HEK293T (cell line): ENCODE results near the gene SHROOM4.

Experiments used
- CTCF ChIA-PET: fragments of 350-600 bp; formaldehyde crosslinking; extraction: SDS; loops from one replicate; lab custom pipeline; 2021; ENCODE audit warnings: antibody characterized with exemption, inconsistent platforms; lab: Yijun Ruan, JAX
- POLR2A ChIA-PET: fragments of 350-600 bp; formaldehyde crosslinking; extraction: SDS; loops from one replicate; lab custom pipeline; 2020; ENCODE audit warnings: antibody characterized with exemption, inconsistent platforms; lab: Yijun Ruan, JAX
- DNase-seq: peaks from one replicate; pipeline ENCODE4 v3.0.0; 2012; ENCODE audit warnings: mixed read lengths; ENCODE audit errors: extremely low spot score
- ARNT ChIP-seq: fragments of 450-650 bp; IDR thresholded peaks from 2 replicates; pipeline ENCODE4 v1.6.1; 2017; ENCODE audit warnings: mild to moderate bottlenecking
- BHLHE40 ChIP-seq: fragments of 450-650 bp; IDR thresholded peaks from 2 replicates; pipeline ENCODE4 v1.6.1; 2016; ENCODE audit warnings: mild to moderate bottlenecking, moderate library complexity, borderline replicate concordance
- CTBP1 ChIP-seq: fragments of 450-650 bp; IDR thresholded peaks from 2 replicates; pipeline ENCODE4 v1.6.1; 2016; ENCODE audit warnings: borderline replicate concordance
- ELF4 ChIP-seq: fragments of 450-650 bp; IDR thresholded peaks from 2 replicates; pipeline ENCODE4 v1.6.1; 2017; ENCODE audit warnings: antibody characterized with exemption
- FOXK2 ChIP-seq: fragments of 450-650 bp; IDR thresholded peaks from 2 replicates; pipeline ENCODE4 v1.6.1; 2016; ENCODE audit warnings: mild to moderate bottlenecking
- FOXM1 ChIP-seq: fragments of 450-650 bp; IDR thresholded peaks from 2 replicates; pipeline ENCODE4 v1.6.1; 2017; ENCODE audit warnings: mild to moderate bottlenecking, borderline replicate concordance
- L3MBTL2 ChIP-seq: fragments of 450-650 bp; conservative IDR thresholded peaks from 2 replicates; pipeline ENCODE4 v1.6.1; 2016; ENCODE audit warnings: mild to moderate bottlenecking
- LEF1 ChIP-seq: fragments of 450-650 bp; IDR thresholded peaks from 2 replicates; pipeline ENCODE4 v1.6.1; 2017; ENCODE audit warnings: mild to moderate bottlenecking, borderline replicate concordance
- NFRKB ChIP-seq: fragments of 450-650 bp; IDR thresholded peaks from 2 replicates; pipeline ENCODE4 v1.6.1; 2016; ENCODE audit warnings: mild to moderate bottlenecking, moderate library complexity
- SP1 ChIP-seq: fragments of 450-650 bp; IDR thresholded peaks from 2 replicates; pipeline ENCODE4 v1.6.1; 2017
- SUZ12 ChIP-seq: fragments of 450-650 bp; IDR thresholded peaks from 2 replicates; pipeline ENCODE4 v1.6.1; 2016; ENCODE audit warnings: mild to moderate bottlenecking
- TARDBP ChIP-seq: fragments of 450-650 bp; IDR thresholded peaks from 2 replicates; pipeline ENCODE4 v1.6.1; 2016
- ZNF384 ChIP-seq: fragments of 450-650 bp; IDR thresholded peaks from 2 replicates; pipeline ENCODE4 v1.6.1; 2016
- TF ChIP-seq, protein P1 (sequence below): fragments of 450-650 bp; IDR thresholded peaks from 2 replicates; pipeline ENCODE4 v1.6.1; 2016

SHROOM4 gene

DNA sequence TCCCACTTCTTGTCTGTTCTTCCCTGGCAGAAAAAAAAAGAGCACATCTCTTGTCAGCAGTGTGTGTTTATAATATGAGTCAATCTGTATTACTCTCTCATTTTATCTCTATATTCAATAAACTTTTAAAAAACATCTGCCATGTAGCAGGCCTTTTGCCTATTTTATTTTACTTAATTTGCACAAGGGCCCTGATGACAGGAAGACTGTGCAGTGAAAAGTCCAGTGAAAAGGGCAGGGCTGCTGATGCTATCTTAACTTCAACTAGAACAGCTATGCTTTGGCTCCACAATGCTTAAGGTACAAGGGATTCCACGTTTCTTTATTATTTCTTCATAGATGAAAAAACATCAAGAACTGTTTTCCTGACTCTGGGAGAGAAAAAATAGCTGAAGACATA is 246.4 kb downstream of the SHROOM4 start:
- ChIA-PET CTCF (no interaction called here), POLR2A (no interaction called here)
- DNase-seq = no peak
- TF ChIP-seq ELF4 (no peak), NFRKB (no peak), SP1 (no peak), L3MBTL2 (no peak), BHLHE40 (no peak), FOXM1 (no peak), LEF1 (no peak), ARNT (no peak), CTBP1 (no peak), FOXK2 (no peak), TARDBP (no peak), ZNF384 (no peak)
- TF ChIP-seq, protein P1, sequence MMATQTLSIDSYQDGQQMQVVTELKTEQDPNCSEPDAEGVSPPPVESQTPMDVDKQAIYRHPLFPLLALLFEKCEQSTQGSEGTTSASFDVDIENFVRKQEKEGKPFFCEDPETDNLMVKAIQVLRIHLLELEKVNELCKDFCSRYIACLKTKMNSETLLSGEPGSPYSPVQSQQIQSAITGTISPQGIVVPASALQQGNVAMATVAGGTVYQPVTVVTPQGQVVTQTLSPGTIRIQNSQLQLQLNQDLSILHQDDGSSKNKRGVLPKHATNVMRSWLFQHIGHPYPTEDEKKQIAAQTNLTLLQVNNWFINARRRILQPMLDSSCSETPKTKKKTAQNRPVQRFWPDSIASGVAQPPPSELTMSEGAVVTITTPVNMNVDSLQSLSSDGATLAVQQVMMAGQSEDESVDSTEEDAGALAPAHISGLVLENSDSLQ = no peak

DNA sequence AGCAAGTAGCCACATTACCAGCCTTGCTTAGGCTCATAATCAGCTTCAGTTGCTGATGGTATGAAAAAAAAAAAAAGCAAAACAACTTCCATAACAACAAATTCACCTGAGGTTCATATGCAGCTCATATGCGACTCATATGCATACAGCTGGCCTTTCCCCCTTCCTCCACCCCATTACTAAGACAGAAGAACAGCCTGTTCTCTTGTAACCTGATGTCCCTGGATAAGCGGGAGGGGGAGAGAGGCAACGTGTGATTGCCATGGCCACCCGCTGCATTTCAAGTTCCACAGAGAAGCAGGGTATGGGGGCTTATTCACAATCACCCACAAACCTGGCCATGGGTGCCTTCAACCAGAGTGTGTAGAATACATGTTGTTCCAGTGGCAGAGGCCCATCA is 248.3 kb downstream of the SHROOM4 start:
- POLR2A ChIA-PET = no interaction called here
- no peak for TF ChIP-seq TARDBP
- TF ChIP-seq ARNT = no peak
- no peak for TF ChIP-seq CTBP1
- no peak for TF ChIP-seq L3MBTL2
- TF ChIP-seq ZNF384 = no peak
- no peak for TF ChIP-seq NFRKB
- TF ChIP-seq, protein P1 = no peak
- no peak for TF ChIP-seq SUZ12
- CTCF ChIA-PET = no interaction called here
- no peak for DNase-seq
